ENCODE measurements around the gene CD248.

CD248 gene

GRCh38 chr11:66275984-66276612 lies 40.7 kb downstream of the CD248 start:
- no peak for DNase-seq

- no peak for DNase-seq
These were observed 41.4 kb downstream of the CD248 start for GRCh38 chr11:66275396-66275795.

- no peak for DNase-seq
These were observed 42.6 kb downstream of the CD248 start for GRCh38 chr11:66274219-66274618.

GRCh38 chr11:66272596-66272995 lies 44.2 kb downstream of the CD248 start:
- DNase-seq: no peak

- no peak for DNase-seq
These were observed 45.0 kb downstream of the CD248 start for GRCh38 chr11:66271816-66272215.

- DNase-seq: peak; percentile 42 to 61 (median 54)
These were observed 47.6 kb downstream of the CD248 start for GRCh38 chr11:66268952-66269905.

- DNase-seq: peak; percentile 100
These were observed 48.4 kb downstream of the CD248 start, which contains the start of gene RAB1B for GRCh38 chr11:66268244-66268951. Gene RAB1B (plus strand): TSS chr11:66268639. CDS start chr11:66268680, 41 bp downstream.

- peak; percentile 87 to 95 (median 91) for DNase-seq
These were observed 49.2 kb downstream of the CD248 start for GRCh38 chr11:66267379-66268243.

GRCh38 chr11:66267039-66267378 lies 49.8 kb downstream of the CD248 start:
- DNase-seq: peak in 1 of 4 experiments; percentile 9

GRCh38 chr11:66266378-66267038 lies 50.3 kb downstream of the CD248 start:
- DNase-seq: no peak

GRCh38 chr11:66265531-66266377 lies 51.1 kb downstream of the CD248 start:
- no peak for DNase-seq

GRCh38 chr11:66264914-66265313 lies 51.9 kb downstream of the CD248 start:
- DNase-seq: peak in 2 of 4 experiments; percentile 12 to 38
